HCT116 (cell line): Measurements from ENCODE around the gene NEK1. TPM values are rescaled to one million over a fixed set of nuclear protein-coding genes. Genes with fewer than 3 reads are reported as not detected.

ENCODE experiments used
- ATAC-seq: fragments of 200-7000 bp; cut with Tn5 transposase; 2 replicates; pipeline ENCODE4 v1.9.1; 2020; ENCODE audit warnings: mild to moderate bottlenecking, moderate library complexity
- BruUV-seq: library from RNA; stranded (reverse); fragments of 400-500 nt; replicated peaks from 2 replicates; lab custom pipeline; 2021; lab: Mats Ljungman, UMichigan
- CTCF ChIA-PET: fragments of 300-600 bp; sonication (Branson Sonifier 250); formaldehyde crosslinking; loops from one replicate; lab custom pipeline; 2021; ENCODE audit warnings: antibody characterized with exemption; lab: Charles Lee
- POLR2A ChIA-PET: fragments of 300-600, 350-600 bp; sonication (Branson Sonifier 250); formaldehyde crosslinking; loops from one replicate; lab custom pipeline; 2021; ENCODE audit warnings: antibody characterized with exemption; lab: Charles Lee
- RAD21 ChIA-PET, 2 experiments: fragments of 300-600 bp; sonication (Branson Sonifier 250); formaldehyde crosslinking; loops; one replicate each; lab custom pipeline; 2023; ENCODE audit warnings: low total read pairs in 2 of 2; ENCODE audit not compliant: uncharacterized antibody in 2 of 2, unreplicated experiment in 2 of 2, low non-redundant PET in 1 of 2; lab: Charles Lee
- DNase-seq: peaks from one replicate; pipeline ENCODE4 v3.0.0-alpha.2; 2010; ENCODE audit warnings: low read depth, low spot score
- H2AFZ ChIP-seq: fragments of 200-600 bp; shearing (Covaris generic), sonication (generic); 2 replicates; pipeline ENCODE4 v1.6.1; 2017; ENCODE audit warnings: low read depth, mixed run types, mixed read lengths, antibody characterized with exemption, low read length; ENCODE audit not compliant: poor library complexity, severe bottlenecking
- H3K27ac ChIP-seq: 2 replicates; pipeline ENCODE4 v1.5.1; 2012; ENCODE audit warnings: low read depth, low read length
- H3K27me3 ChIP-seq: fragments of 200-600 bp; sonication (generic); 2 replicates; pipeline ENCODE4 v1.6.1; 2016; ENCODE audit warnings: mixed run types, low read length, mixed read lengths; ENCODE audit not compliant: insufficient read depth
- H3K36me3 ChIP-seq, 2 experiments: fragments of 200-500 bp in 1 of 2; fragments of 200-600 bp in 1 of 2; sonication (Bioruptor generic) in 1 of 2; sonication (generic) in 1 of 2; 2 replicates each; pipeline versions ENCODE4 v1.5.1 to v1.6.1; 2014 to 2016; ENCODE audit warnings: low read length in 2 of 2, inconsistent platforms in 1 of 2, mixed read lengths in 1 of 2, mixed run types in 1 of 2; ENCODE audit not compliant: insufficient read depth in 2 of 2, control insufficient read depth in 1 of 2
- H3K4me1 ChIP-seq, 2 experiments: fragments of 200-600 bp in 1 of 2; sonication (generic) in 1 of 2; 2 replicates each; pipeline versions ENCODE4 v1.5.1 to v1.6.1; 2012 to 2017; ENCODE audit warnings: low read length in 2 of 2, inconsistent platforms in 1 of 2, mild to moderate bottlenecking in 1 of 2, mixed read lengths in 1 of 2, mixed run types in 1 of 2, moderate library complexity in 1 of 2; ENCODE audit not compliant: insufficient read depth in 2 of 2, control insufficient read depth in 1 of 2
- H3K4me2 ChIP-seq: fragments of 200-600 bp; sonication (generic); 2 replicates; pipeline ENCODE4 v1.6.1; 2017; ENCODE audit warnings: mixed run types, low read length, mixed read lengths
- H3K4me3 ChIP-seq, 2 experiments: fragments of 200-600 bp in 1 of 2; sonication (generic) in 1 of 2; replicated peaks in 1 of 2; 2 replicates each; pipeline ENCODE4 v1.5.1; 2011 to 2016; ENCODE audit warnings: low read length in 2 of 2, control low read depth in 1 of 2, low read depth in 1 of 2, mild to moderate bottlenecking in 1 of 2, mixed read lengths in 1 of 2, mixed run types in 1 of 2
- H3K79me2 ChIP-seq: fragments of 200-600 bp; sonication (generic); 2 replicates; pipeline ENCODE4 v1.6.1; 2017; ENCODE audit warnings: mild to moderate bottlenecking, mixed run types, low read length, moderate library complexity, mixed read lengths; ENCODE audit not compliant: insufficient read depth
- H3K9ac ChIP-seq: fragments of 200-600 bp; sonication (generic); 2 replicates; pipeline ENCODE4 v1.6.1; 2016; ENCODE audit warnings: low read length, mixed read lengths
- H3K9me2 ChIP-seq: fragments of 200-600 bp; sonication (generic), shearing (Covaris generic); 2 replicates; pipeline ENCODE4 v1.6.1; 2017; ENCODE audit warnings: mixed run types, mild to moderate bottlenecking, moderate library complexity; ENCODE audit not compliant: insufficient read depth
- H3K9me3 ChIP-seq, 2 experiments: fragments of 200-500 bp in 1 of 2; fragments of 200-600 bp in 1 of 2; sonication (Bioruptor generic) in 1 of 2; sonication (generic) in 1 of 2; 2 replicates each; pipeline ENCODE4 v1.6.1; 2014 to 2017; ENCODE audit warnings: low read length in 2 of 2, mixed read lengths in 2 of 2, inconsistent platforms in 1 of 2, low read depth in 1 of 2, mild to moderate bottlenecking in 1 of 2, mixed run types in 1 of 2, moderate library complexity in 1 of 2; ENCODE audit not compliant: control insufficient read depth in 1 of 2, insufficient read depth in 1 of 2
- H4K20me1 ChIP-seq: fragments of 200-600 bp; sonication (generic), shearing (Covaris generic); 2 replicates; pipeline ENCODE4 v1.6.1; 2017; ENCODE audit warnings: mixed run types, mild to moderate bottlenecking, moderate library complexity; ENCODE audit not compliant: insufficient read depth
- ATF3 ChIP-seq: IDR thresholded peaks from 2 replicates; pipeline ENCODE4 v1.6.1; 2012
- CBX3 ChIP-seq: IDR thresholded peaks from 2 replicates; pipeline ENCODE4 v1.6.1; 2012; ENCODE audit warnings: low read depth
- CEBPB ChIP-seq: IDR thresholded peaks from 2 replicates; pipeline ENCODE4 v1.6.1; 2012; ENCODE audit warnings: low read depth
- ELF1 ChIP-seq: IDR thresholded peaks from 2 replicates; pipeline ENCODE4 v1.6.1; 2012; ENCODE audit warnings: low read depth, borderline replicate concordance
- EZH2 ChIP-seq: fragments of 200-600 bp; sonication (generic); IDR thresholded peaks from 2 replicates; pipeline ENCODE4 v1.6.1; 2017; ENCODE audit warnings: antibody characterized with exemption, mixed run types
- EZH2phosphoT487 ChIP-seq: fragments of 200-600 bp; IDR thresholded peaks from 2 replicates; pipeline ENCODE4 v1.6.1; 2018; ENCODE audit warnings: antibody characterized with exemption, borderline replicate concordance
- FOSL1 ChIP-seq: IDR thresholded peaks from 2 replicates; pipeline ENCODE4 v1.6.1; 2012; ENCODE audit warnings: low read depth
- JUND ChIP-seq: IDR thresholded peaks from 2 replicates; pipeline ENCODE4 v1.6.1; 2012
- POLR2A ChIP-seq: IDR thresholded peaks from 2 replicates; pipeline ENCODE4 v1.7.0; 2011; ENCODE audit warnings: borderline replicate concordance; ENCODE audit not compliant: insufficient read depth, insufficient read length; ENCODE audit errors: extremely low read depth
- POLR2AphosphoS5 ChIP-seq: IDR thresholded peaks from 2 replicates; pipeline ENCODE4 v1.6.1; 2011; ENCODE audit warnings: mild to moderate bottlenecking, low read depth, low read length, moderate library complexity
- RAD21 ChIP-seq: IDR thresholded peaks from 2 replicates; pipeline ENCODE4 v1.6.1; 2012; ENCODE audit warnings: low read depth, mild to moderate bottlenecking
- SIN3A ChIP-seq: IDR thresholded peaks from 2 replicates; pipeline ENCODE4 v1.6.1; 2012; ENCODE audit warnings: low read depth
- SP1 ChIP-seq: IDR thresholded peaks from 2 replicates; pipeline ENCODE4 v1.6.1; 2012; ENCODE audit warnings: low read depth
- SRF ChIP-seq: IDR thresholded peaks from 2 replicates; pipeline ENCODE4 v1.6.1; 2012; ENCODE audit warnings: low read depth
- TCF7L2 ChIP-seq: IDR thresholded peaks from 2 replicates; pipeline ENCODE4 v1.7.0; 2011; ENCODE audit warnings: borderline replicate concordance, inconsistent platforms; ENCODE audit not compliant: insufficient read depth, insufficient read length; ENCODE audit errors: extremely low read depth
- YY1 ChIP-seq: IDR thresholded peaks from 2 replicates; pipeline ENCODE4 v1.6.1; 2011; ENCODE audit warnings: low read length, low read depth, moderate library complexity, mild to moderate bottlenecking; ENCODE audit not compliant: insufficient replicate concordance; ENCODE audit errors: extremely low read depth
- ZNF274 ChIP-seq: fragments of 200-500 bp; sonication (Bioruptor generic); IDR thresholded peaks from 2 replicates; pipeline ENCODE4 v1.6.1; 2014; ENCODE audit warnings: mild to moderate bottlenecking, low read depth, low read length, inconsistent platforms
- intact Hi-C: fragments of 100-400 bp; cut with micrococcal nuclease; formaldehyde crosslinking; loops from 2 replicates; pipeline ENCODE4 v1.10.0; 2022
- total RNA-seq: library from RNA; stranded (reverse); gene quantifications from one replicate; pipeline ENCODE4 v1.2.1, GENCODE V29; 2021; ENCODE audit not compliant: unreplicated experiment
- TF ChIP-seq, protein P1 (sequence below): IDR thresholded peaks from 2 replicates; pipeline ENCODE4 v1.6.1; 2011; ENCODE audit warnings: mild to moderate bottlenecking, low read length, moderate library complexity; ENCODE audit not compliant: insufficient replicate concordance; ENCODE audit errors: extremely low read depth
- TF ChIP-seq, protein P2 (sequence below): IDR thresholded peaks from 2 replicates; pipeline ENCODE4 v1.6.1; 2012; ENCODE audit warnings: low read depth
- TF ChIP-seq, protein P3 (sequence below): IDR thresholded peaks from 2 replicates; pipeline ENCODE4 v1.6.1; 2012
- TF ChIP-seq, protein P4 (sequence below), 3 experiments: fragments of 200-600 bp in 1 of 3; sonication (generic) in 1 of 3; IDR thresholded peaks in 2 of 3; conservative IDR thresholded peaks in 1 of 3; 2 replicates each; pipeline ENCODE4 v1.5.1; 2012 to 2017; ENCODE audit warnings: low read depth in 2 of 3, low read length in 2 of 3, antibody characterized with exemption in 1 of 3, borderline replicate concordance in 1 of 3, control low read depth in 1 of 3, mild to moderate bottlenecking in 1 of 3, mixed read lengths in 1 of 3, mixed run types in 1 of 3, moderate library complexity in 1 of 3; ENCODE audit not compliant: insufficient read depth in 1 of 3

Gene NEK1
- total RNA-seq, 1 experiment from 2014 or later: 13.3 TPM

DNA sequence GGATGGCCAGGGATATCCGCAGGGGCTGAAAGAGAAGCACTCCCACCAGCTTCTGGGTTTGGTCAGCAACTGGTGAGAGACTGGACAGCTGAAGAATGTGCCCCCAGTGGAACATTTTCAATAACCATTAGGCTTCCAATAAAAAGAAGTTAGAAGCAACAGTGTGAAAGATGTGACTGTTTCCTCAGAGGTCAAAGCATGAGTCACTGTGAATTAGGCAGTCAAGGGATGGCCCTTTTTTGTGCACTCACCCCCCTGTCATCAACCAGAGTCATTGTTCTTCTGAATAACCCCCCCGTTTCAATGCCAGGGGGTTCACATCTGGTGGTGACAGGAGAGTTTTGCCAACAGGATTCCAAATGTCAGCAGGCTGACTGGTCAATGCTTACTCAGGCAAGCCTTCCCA lies 267.1 kb downstream of the NEK1 start:
- RAD21 ChIA-PET: no interaction called here
- intact Hi-C loops: no loop called here
- H3K4me1 ChIP-seq: peaks cover 6 to 29% of the 10 kb centered on the region in 2 experiments
- no peaks in the 10 kb centered on the region for H3K36me3 ChIP-seq
- CTCF ChIA-PET: no interaction called here
- H3K9me2 ChIP-seq: no peaks in the 10 kb centered on the region
- no peaks in the 10 kb centered on the region for H4K20me1 ChIP-seq
- H3K27me3 ChIP-seq: no peaks in the 10 kb centered on the region
- BruUV-seq: no TSS peak
- no peak overlapping the region for H3K9ac ChIP-seq
- H3K9me3 ChIP-seq: no peaks in the 10 kb centered on the region
- peak overlapping the region; percentile 76 for H3K4me2 ChIP-seq
- peak overlapping the region; percentile 78 for H2AFZ ChIP-seq
- no peak overlapping the region for H3K27ac ChIP-seq
- H3K4me3 ChIP-seq: peak overlapping the region in 1 of 2 experiments; percentile 41; a peak in 2 of 4 replicates
- ATAC-seq (peak; percentile 79), DNase-seq (peak; percentile 40)
- H3K79me2 ChIP-seq: no peaks in the 10 kb centered on the region
- POLR2A ChIA-PET: no interaction called here
- TF ChIP-seq, protein P1, sequence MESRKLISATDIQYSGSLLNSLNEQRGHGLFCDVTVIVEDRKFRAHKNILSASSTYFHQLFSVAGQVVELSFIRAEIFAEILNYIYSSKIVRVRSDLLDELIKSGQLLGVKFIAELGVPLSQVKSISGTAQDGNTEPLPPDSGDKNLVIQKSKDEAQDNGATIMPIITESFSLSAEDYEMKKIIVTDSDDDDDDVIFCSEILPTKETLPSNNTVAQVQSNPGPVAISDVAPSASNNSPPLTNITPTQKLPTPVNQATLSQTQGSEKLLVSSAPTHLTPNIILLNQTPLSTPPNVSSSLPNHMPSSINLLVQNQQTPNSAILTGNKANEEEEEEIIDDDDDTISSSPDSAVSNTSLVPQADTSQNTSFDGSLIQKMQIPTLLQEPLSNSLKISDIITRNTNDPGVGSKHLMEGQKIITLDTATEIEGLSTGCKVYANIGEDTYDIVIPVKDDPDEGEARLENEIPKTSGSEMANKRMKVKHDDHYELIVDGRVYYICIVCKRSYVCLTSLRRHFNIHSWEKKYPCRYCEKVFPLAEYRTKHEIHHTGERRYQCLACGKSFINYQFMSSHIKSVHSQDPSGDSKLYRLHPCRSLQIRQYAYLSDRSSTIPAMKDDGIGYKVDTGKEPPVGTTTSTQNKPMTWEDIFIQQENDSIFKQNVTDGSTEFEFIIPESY: no peak
- TF ChIP-seq CBX3: no peak
- TF ChIP-seq FOSL1: peak; percentile 56
- 0 out of 2 replicates have a peak, but pooled peaks have one; percentile 12 for TF ChIP-seq ATF3
- TF ChIP-seq SP1: peak; percentile 13; the same call in 1 of the 2 replicates
- TF ChIP-seq, protein P2, sequence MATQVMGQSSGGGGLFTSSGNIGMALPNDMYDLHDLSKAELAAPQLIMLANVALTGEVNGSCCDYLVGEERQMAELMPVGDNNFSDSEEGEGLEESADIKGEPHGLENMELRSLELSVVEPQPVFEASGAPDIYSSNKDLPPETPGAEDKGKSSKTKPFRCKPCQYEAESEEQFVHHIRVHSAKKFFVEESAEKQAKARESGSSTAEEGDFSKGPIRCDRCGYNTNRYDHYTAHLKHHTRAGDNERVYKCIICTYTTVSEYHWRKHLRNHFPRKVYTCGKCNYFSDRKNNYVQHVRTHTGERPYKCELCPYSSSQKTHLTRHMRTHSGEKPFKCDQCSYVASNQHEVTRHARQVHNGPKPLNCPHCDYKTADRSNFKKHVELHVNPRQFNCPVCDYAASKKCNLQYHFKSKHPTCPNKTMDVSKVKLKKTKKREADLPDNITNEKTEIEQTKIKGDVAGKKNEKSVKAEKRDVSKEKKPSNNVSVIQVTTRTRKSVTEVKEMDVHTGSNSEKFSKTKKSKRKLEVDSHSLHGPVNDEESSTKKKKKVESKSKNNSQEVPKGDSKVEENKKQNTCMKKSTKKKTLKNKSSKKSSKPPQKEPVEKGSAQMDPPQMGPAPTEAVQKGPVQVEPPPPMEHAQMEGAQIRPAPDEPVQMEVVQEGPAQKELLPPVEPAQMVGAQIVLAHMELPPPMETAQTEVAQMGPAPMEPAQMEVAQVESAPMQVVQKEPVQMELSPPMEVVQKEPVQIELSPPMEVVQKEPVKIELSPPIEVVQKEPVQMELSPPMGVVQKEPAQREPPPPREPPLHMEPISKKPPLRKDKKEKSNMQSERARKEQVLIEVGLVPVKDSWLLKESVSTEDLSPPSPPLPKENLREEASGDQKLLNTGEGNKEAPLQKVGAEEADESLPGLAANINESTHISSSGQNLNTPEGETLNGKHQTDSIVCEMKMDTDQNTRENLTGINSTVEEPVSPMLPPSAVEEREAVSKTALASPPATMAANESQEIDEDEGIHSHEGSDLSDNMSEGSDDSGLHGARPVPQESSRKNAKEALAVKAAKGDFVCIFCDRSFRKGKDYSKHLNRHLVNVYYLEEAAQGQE: no peak
- TF ChIP-seq TCF7L2: no peak
- no peak for TF ChIP-seq ZNF274
- 0 out of 2 replicates have a peak, but pooled peaks have one; percentile 28 for TF ChIP-seq CEBPB
- TF ChIP-seq EZH2: no peak
- TF ChIP-seq POLR2AphosphoS5: no peak
- TF ChIP-seq POLR2A: no peak
- TF ChIP-seq JUND: peak; percentile 53
- no peak for TF ChIP-seq EZH2phosphoT487
- peak; percentile 60; the same call in 1 of the 2 replicates for TF ChIP-seq SIN3A
- TF ChIP-seq YY1: no peak
- 0 out of 2 replicates have a peak, but pooled peaks have one; percentile 16 for TF ChIP-seq RAD21
- TF ChIP-seq SRF: no peak
- TF ChIP-seq, protein P3, sequence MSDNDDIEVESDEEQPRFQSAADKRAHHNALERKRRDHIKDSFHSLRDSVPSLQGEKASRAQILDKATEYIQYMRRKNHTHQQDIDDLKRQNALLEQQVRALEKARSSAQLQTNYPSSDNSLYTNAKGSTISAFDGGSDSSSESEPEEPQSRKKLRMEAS: peak; percentile 35; the same call in 1 of the 2 replicates
- TF ChIP-seq, protein P4, sequence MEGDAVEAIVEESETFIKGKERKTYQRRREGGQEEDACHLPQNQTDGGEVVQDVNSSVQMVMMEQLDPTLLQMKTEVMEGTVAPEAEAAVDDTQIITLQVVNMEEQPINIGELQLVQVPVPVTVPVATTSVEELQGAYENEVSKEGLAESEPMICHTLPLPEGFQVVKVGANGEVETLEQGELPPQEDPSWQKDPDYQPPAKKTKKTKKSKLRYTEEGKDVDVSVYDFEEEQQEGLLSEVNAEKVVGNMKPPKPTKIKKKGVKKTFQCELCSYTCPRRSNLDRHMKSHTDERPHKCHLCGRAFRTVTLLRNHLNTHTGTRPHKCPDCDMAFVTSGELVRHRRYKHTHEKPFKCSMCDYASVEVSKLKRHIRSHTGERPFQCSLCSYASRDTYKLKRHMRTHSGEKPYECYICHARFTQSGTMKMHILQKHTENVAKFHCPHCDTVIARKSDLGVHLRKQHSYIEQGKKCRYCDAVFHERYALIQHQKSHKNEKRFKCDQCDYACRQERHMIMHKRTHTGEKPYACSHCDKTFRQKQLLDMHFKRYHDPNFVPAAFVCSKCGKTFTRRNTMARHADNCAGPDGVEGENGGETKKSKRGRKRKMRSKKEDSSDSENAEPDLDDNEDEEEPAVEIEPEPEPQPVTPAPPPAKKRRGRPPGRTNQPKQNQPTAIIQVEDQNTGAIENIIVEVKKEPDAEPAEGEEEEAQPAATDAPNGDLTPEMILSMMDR (IDR thresholded peaks at IDR 0.05 in 2 of 3, conservative IDR thresholded peaks at IDR 0.05 in 1 of 3; ENCODE audit: borderline replicate concordance in 1 of 3, insufficient read depth in 1 of 3, low read depth in 2 of 3, low read length in 2 of 3): no peak
- TF ChIP-seq ELF1: no peak
